Stomach (tissue), 9 donors: Measurements from ENCODE around the gene GABRR2. TPM values are rescaled to one million over a fixed set of nuclear protein-coding genes. Genes with fewer than 3 reads are reported as not detected.

ENCODE experiments used
- DNase-seq, 2 donors: peaks; one replicate each; pipeline versions ENCODE4 v3.0.0 to v3.0.0-alpha.2; 2013 to 2019
- H3K27ac ChIP-seq, 5 donors: fragments of 200-600 bp in 4 of 5; sonication (generic) in 4 of 5; one replicate each; pipeline ENCODE4 v1.5.1; 2013 to 2019; ENCODE audit warnings: mild to moderate bottlenecking in 1 of 5, moderate library complexity in 1 of 5
- H3K27me3 ChIP-seq, 3 donors: fragments of 200-600 bp; sonication (generic); one replicate each; pipeline ENCODE4 v1.5.1; 2017 to 2019; ENCODE audit warnings: mixed run types in 1 of 3
- H3K36me3 ChIP-seq, 4 donors: fragments of 200-600 bp; sonication (generic); 1 replicate in 3 of 4; 2 replicates in 1 of 4; pipeline ENCODE4 v1.5.1; 2016 to 2019
- H3K4me1 ChIP-seq, 4 donors: fragments of 200-600 bp; sonication (generic); one replicate each; pipeline ENCODE4 v1.5.1; 2016 to 2019
- H3K4me3 ChIP-seq, 4 donors: fragments of 200-600 bp; sonication (generic) in 3 of 4; one replicate each; pipeline ENCODE4 v1.5.1; 2016 to 2019; ENCODE audit warnings: mild to moderate bottlenecking in 1 of 4
- H3K9me3 ChIP-seq, 4 donors: fragments of 200-600 bp; sonication (generic); one replicate each; pipeline ENCODE4 v1.5.1; 2016 to 2019
- EP300 ChIP-seq: sonication (generic); formaldehyde crosslinking; IDR thresholded peaks from one replicate; pipeline ENCODE4 v1.6.1; 2017; ENCODE audit warnings: antibody characterized with exemption
- POLR2A ChIP-seq, 4 donors: fragments of 450-650 bp; IDR thresholded peaks; one replicate each; pipeline ENCODE4 v1.6.1; 2016; ENCODE audit warnings: antibody characterized with exemption in 4 of 4, control low read depth in 2 of 4, mild to moderate bottlenecking in 1 of 4, moderate library complexity in 1 of 4
- POLR2AphosphoS5 ChIP-seq, 3 donors: sonication (generic); formaldehyde crosslinking; IDR thresholded peaks; one replicate each; pipeline ENCODE4 v1.6.1; 2016; ENCODE audit warnings: antibody characterized with exemption in 3 of 3
- WGBS, 5 donors: extraction: QIAGEN DNeasy Blood & Tissue Kit in 3 of 5; methylation state at CpG; one replicate each; pipeline versions ENCODE4 v1.1.5 to v1.1.7; 2013 to 2018; 5-methylcytosine and 5-hydroxymethylcytosine counted together
- intact Hi-C: fragments of 100-400 bp; cut with DNase I; formaldehyde crosslinking; loops from one replicate; pipeline ENCODE4 v1.15.1; 2023; ENCODE audit warnings: low total_unique reads
- polyA plus RNA-seq, 3 donors: library from polyadenylated mRNA; stranded (reverse); fragments of 200-250 nt; gene quantifications; one replicate each; pipeline ENCODE4 v1.2.3, GENCODE V29; 2013
- total RNA-seq, 5 donors: library from RNA; depleted of rRNA; stranded (reverse); fragments of >200 nt; gene quantifications; one replicate each; pipeline versions ENCODE4 v1.1.0 to v1.2.3, GENCODE V29; 2014 to 2016
- TF ChIP-seq, protein P1 (sequence below), 7 experiments: fragments of 450-650 bp in 4 of 7; fragments of 200-600 bp in 3 of 7; sonication (generic) in 3 of 7; IDR thresholded peaks; one replicate each; pipeline ENCODE4 v1.5.1; 2016 to 2019; ENCODE audit warnings: antibody characterized with exemption in 7 of 7, control low read depth in 2 of 7, mild to moderate bottlenecking in 1 of 7
- donor health status: healthy with polysubstance abuse.
- donor health status: Bipolar disorder and iron deficiency.
- donor health status: healthy.

Gene GABRR2
- total and polyA plus RNA-seq, 8 donors = 0.15 to 7.6 (median 0.73) TPM; not detected in 5

GRCh38 chr6:89214197-89214596, 100.9 kb downstream of the GABRR2 start:
- DNase-seq = no peak
- TF ChIP-seq EP300 (no peak), POLR2A (IDR thresholded peaks at IDR 0.05) (no peak), POLR2AphosphoS5 (IDR thresholded peaks at IDR 0.05) (no peak)
- TF ChIP-seq, protein P1, sequence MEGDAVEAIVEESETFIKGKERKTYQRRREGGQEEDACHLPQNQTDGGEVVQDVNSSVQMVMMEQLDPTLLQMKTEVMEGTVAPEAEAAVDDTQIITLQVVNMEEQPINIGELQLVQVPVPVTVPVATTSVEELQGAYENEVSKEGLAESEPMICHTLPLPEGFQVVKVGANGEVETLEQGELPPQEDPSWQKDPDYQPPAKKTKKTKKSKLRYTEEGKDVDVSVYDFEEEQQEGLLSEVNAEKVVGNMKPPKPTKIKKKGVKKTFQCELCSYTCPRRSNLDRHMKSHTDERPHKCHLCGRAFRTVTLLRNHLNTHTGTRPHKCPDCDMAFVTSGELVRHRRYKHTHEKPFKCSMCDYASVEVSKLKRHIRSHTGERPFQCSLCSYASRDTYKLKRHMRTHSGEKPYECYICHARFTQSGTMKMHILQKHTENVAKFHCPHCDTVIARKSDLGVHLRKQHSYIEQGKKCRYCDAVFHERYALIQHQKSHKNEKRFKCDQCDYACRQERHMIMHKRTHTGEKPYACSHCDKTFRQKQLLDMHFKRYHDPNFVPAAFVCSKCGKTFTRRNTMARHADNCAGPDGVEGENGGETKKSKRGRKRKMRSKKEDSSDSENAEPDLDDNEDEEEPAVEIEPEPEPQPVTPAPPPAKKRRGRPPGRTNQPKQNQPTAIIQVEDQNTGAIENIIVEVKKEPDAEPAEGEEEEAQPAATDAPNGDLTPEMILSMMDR (IDR thresholded peaks at IDR 0.05) = no peak
- no peaks in the 10 kb centered on the region for H3K36me3 ChIP-seq
- H3K27me3 ChIP-seq = no peaks in the 10 kb centered on the region
- H3K27ac ChIP-seq = no peak overlapping the region
- intact Hi-C loops = no loop called here
- no peaks in the 10 kb centered on the region for H3K9me3 ChIP-seq
- no peak overlapping the region for H3K4me3 ChIP-seq
- no peaks in the 10 kb centered on the region for H3K4me1 ChIP-seq

DNA sequence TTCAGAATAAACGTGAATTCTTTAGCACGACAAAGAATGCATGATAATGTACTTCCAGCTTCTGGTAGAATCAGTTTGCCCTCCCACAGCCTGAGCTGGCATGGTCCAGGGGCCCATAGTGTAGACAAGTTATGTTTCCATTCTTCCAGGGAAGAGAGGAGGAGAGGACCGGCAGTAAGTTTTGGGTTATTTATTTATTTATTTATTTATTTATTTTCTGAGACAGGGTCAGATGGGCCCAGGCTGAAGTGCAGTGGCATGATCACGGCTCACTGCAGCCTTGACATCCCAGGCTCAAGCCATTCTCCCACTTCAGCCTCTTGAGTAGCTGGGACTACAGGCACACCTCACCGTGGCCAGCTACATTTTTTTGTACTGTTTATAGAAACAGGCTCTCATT, 102.6 kb downstream of the GABRR2 start:
- no peak for TF ChIP-seq EP300
- TF ChIP-seq POLR2AphosphoS5 (IDR thresholded peaks at IDR 0.05) = no peak
- no peak for TF ChIP-seq POLR2A (IDR thresholded peaks at IDR 0.05)
- TF ChIP-seq, protein P1 (IDR thresholded peaks at IDR 0.05) = no peak
- Histone ChIP-seq H3K4me3 (no peak overlapping the region), H3K9me3 (no peaks in the 10 kb centered on the region), H3K4me1 (no peaks in the 10 kb centered on the region), H3K36me3 (no peaks in the 10 kb centered on the region), H3K27ac (no peak overlapping the region), H3K27me3 (no peaks in the 10 kb centered on the region)
- WGBS, 5 donors = 48 to 66% (median 54%) methylated on average over 5 of the region's 5 CpGs
- no peak for DNase-seq
- intact Hi-C loops = no loop called here

- H3K27ac ChIP-seq = no peak overlapping the region
- no peaks in the 10 kb centered on the region for H3K4me1 ChIP-seq
- TF ChIP-seq EP300 (no peak), POLR2A (IDR thresholded peaks at IDR 0.05) (no peak), POLR2AphosphoS5 (IDR thresholded peaks at IDR 0.05) (no peak)
- TF ChIP-seq, protein P1 (IDR thresholded peaks at IDR 0.05) = no peak
- 87 to 94% (median 93%) methylated on average over 6 of the region's 6 CpGs for WGBS, 5 donors
- intact Hi-C loops = no loop called here
- H3K27me3 ChIP-seq = no peaks in the 10 kb centered on the region
- no peak overlapping the region for H3K4me3 ChIP-seq
- DNase-seq = no peak
- H3K9me3 ChIP-seq = no peaks in the 10 kb centered on the region
- no peaks in the 10 kb centered on the region for H3K36me3 ChIP-seq
Observed at GRCh38 chr6:89209457-89209856, 105.6 kb downstream of the GABRR2 start.

GRCh38 chr6:89208551-89208950, 106.5 kb downstream of the GABRR2 start:
- H3K4me1 ChIP-seq = no peaks in the 10 kb centered on the region
- H3K27me3 ChIP-seq = no peaks in the 10 kb centered on the region
- H3K4me3 ChIP-seq = no peak overlapping the region
- TF ChIP-seq EP300 = no peak
- H3K27ac ChIP-seq = no peak overlapping the region
- 65 to 87% (median 78%) methylated on average over 4 of the region's 4 CpGs for WGBS, 5 donors
- peak in 1 of 2 donors; percentile 49 for DNase-seq
- H3K36me3 ChIP-seq = no peaks in the 10 kb centered on the region
- no peaks in the 10 kb centered on the region for H3K9me3 ChIP-seq
- intact Hi-C loops = no loop called here

Other genes with a start within 250 kb of the GABRR2 start
- gene PNRC1, start 234.5 kb downstream of the GABRR2 start, total RNA-seq = 100 to 1,000 TPM; 125 to 265 (median 158) TPM
- gene PNRC1, start 234.5 kb downstream of the GABRR2 start, polyA plus RNA-seq = 10 to 100 TPM; 38.5 to 76.7 (median 49.2) TPM
- 1 to 10 TPM in 1 of 5 donors, not detected in 4; 6.8 TPM for gene SRSF12, start 197.2 kb downstream of the GABRR2 start, total RNA-seq
- gene SRSF12, start 197.2 kb downstream of the GABRR2 start, polyA plus RNA-seq = under 1 TPM in 2 of 3 donors, not detected in 1; 0.38 to 0.44 TPM
- gene PM20D2, start 169.2 kb downstream of the GABRR2 start, total RNA-seq = 10 to 100 TPM in 3 of 5 donors, 1 to 10 TPM in 2; 1.2 to 22.4 (median 11.6) TPM
- 1 to 10 TPM; 4.6 to 6.5 (median 4.7) TPM for gene PM20D2, start 169.2 kb downstream of the GABRR2 start, polyA plus RNA-seq
- gene GABRR1, start 97.9 kb downstream of the GABRR2 start, total RNA-seq = under 1 TPM in 1 of 5 donors, not detected in 4; 0.45 TPM
- gene GABRR1, start 97.9 kb downstream of the GABRR2 start, polyA plus RNA-seq = under 1 TPM in 1 of 3 donors, not detected in 2; 0.15 TPM
- gene UBE2J1, start 37.4 kb upstream of the GABRR2 start, total RNA-seq = 10 to 100 TPM in 4 of 5 donors, 1 to 10 TPM in 1; 5.2 to 58.6 (median 12.5) TPM
- gene UBE2J1, start 37.4 kb upstream of the GABRR2 start, polyA plus RNA-seq = 10 to 100 TPM; 17.7 to 48.7 (median 30.3) TPM
- 10 to 100 TPM in 1 of 5 donors, 1 to 10 TPM in 4; 1.7 to 45.1 (median 4.0) TPM for gene RRAGD, start 97.0 kb upstream of the GABRR2 start, total RNA-seq
- gene RRAGD, start 97.0 kb upstream of the GABRR2 start, polyA plus RNA-seq = 1 to 10 TPM; 4.1 to 4.8 (median 4.7) TPM
- gene ANKRD6, start 117.9 kb upstream of the GABRR2 start, total RNA-seq = 100 to 1,000 TPM in 1 of 5 donors, 10 to 100 TPM in 2, 1 to 10 TPM in 2; 4.2 to 145 (median 10.1) TPM
- 1 to 10 TPM; 2.1 to 5.8 (median 3.7) TPM for gene ANKRD6, start 117.9 kb upstream of the GABRR2 start, polyA plus RNA-seq